Endodermal cell (in vitro differentiated cells): ENCODE measurements around the gene HRH2. TPM values are rescaled to one million over a fixed set of nuclear protein-coding genes. Genes with fewer than 3 reads are reported as not detected.

ENCODE experiments used
- DNase-seq: peaks from one replicate; pipeline ENCODE4 v3.0.0-alpha.2; 2017
- H3K27ac ChIP-seq: 2 replicates; pipeline ENCODE4 v1.5.1; 2013; ENCODE audit warnings: mild to moderate bottlenecking, low read depth, low read length, moderate library complexity
- H3K27me3 ChIP-seq: 2 replicates; pipeline ENCODE4 v1.6.1; 2013; ENCODE audit warnings: mild to moderate bottlenecking, low read length, moderate library complexity; ENCODE audit not compliant: insufficient read depth, control insufficient read depth, poor library complexity, severe bottlenecking
- H3K36me3 ChIP-seq: 2 replicates; pipeline ENCODE4 v1.7.0; 2013; ENCODE audit warnings: mild to moderate bottlenecking, low read length, moderate library complexity; ENCODE audit not compliant: control insufficient read depth, insufficient read depth
- H3K4me1 ChIP-seq: one replicate; pipeline ENCODE4 v1.7.0; 2013; ENCODE audit warnings: low read length; ENCODE audit not compliant: control insufficient read depth, insufficient read depth
- H3K4me3 ChIP-seq: 2 replicates; pipeline ENCODE4 v1.5.1; 2013; ENCODE audit warnings: mild to moderate bottlenecking, low read length, moderate library complexity
- H3K9ac ChIP-seq: 2 replicates; pipeline ENCODE4 v1.6.1; 2013; ENCODE audit warnings: mild to moderate bottlenecking, low read length, moderate library complexity; ENCODE audit not compliant: poor library complexity, severe bottlenecking; ENCODE audit errors: extremely low read depth
- H3K9me3 ChIP-seq: 2 replicates; pipeline ENCODE4 v1.6.1; 2013; ENCODE audit warnings: mild to moderate bottlenecking, low read length, moderate library complexity; ENCODE audit not compliant: control insufficient read depth
- H3K27ac Mint-ChIP-seq: 2 replicates; pipeline ENCODE4 v1.8.0; 2020; ENCODE audit warnings: mixed read lengths
- H3K27me3 Mint-ChIP-seq: 2 replicates; pipeline ENCODE4 v1.8.0; 2021; ENCODE audit warnings: mild to moderate bottlenecking, mixed read lengths; ENCODE audit not compliant: insufficient read depth
- H3K36me3 Mint-ChIP-seq: 2 replicates; pipeline ENCODE4 v1.8.0; 2020; ENCODE audit warnings: low read depth, mixed read lengths
- H3K4me1 Mint-ChIP-seq: 2 replicates; pipeline ENCODE4 v1.8.0; 2020; ENCODE audit warnings: mixed read lengths
- H3K4me3 Mint-ChIP-seq: 2 replicates; pipeline ENCODE4 v1.8.0; 2020; ENCODE audit warnings: mild to moderate bottlenecking, moderate library complexity, mixed read lengths
- H3K9me3 Mint-ChIP-seq: 2 replicates; pipeline ENCODE4 v1.8.0; 2020; ENCODE audit warnings: mild to moderate bottlenecking, mixed read lengths
- CTCF ChIP-seq: fragments of 200-600 bp; sonication (generic); conservative IDR thresholded peaks from 2 replicates; pipeline ENCODE4 v1.5.0; 2021; ENCODE audit warnings: antibody characterized with exemption, mild to moderate bottlenecking
- WGBS, 2 experiments: methylation state at CpG; one replicate each; pipeline versions ENCODE4 v1.1.5 to v1.1.7; 2013; ENCODE audit warnings: missing lambda C conversion rate in 2 of 2, mixed read lengths in 1 of 2; ENCODE audit not compliant: insufficient coverage in 1 of 2, insufficient read length in 1 of 2; 5-methylcytosine and 5-hydroxymethylcytosine counted together
- total RNA-seq, 2 donors: library from RNA; stranded (reverse); fragmentation: NEBNext Ultra II Directional in 1 of 2; extraction: Animal tissue kit (Norgen Biotek cat#: 25700) in 1 of 2; gene quantifications; 2 replicates in 1 of 2; 3 replicates in 1 of 2; pipeline ENCODE4 v1.2.1, GENCODE V29; 2021

The HRH2 gene
- total RNA-seq, 2 donors from 2014 or later = 2.1 to 3.3 TPM

GRCh38 chr5:175680463-175680862 lies 22.6 kb downstream of the HRH2 start:
- WGBS, 2 experiments = 87 to 94% methylated on average over 7 of the region's 7 CpGs
- Mint-ChIP-seq H3K36me3 (peaks cover 4% of the 10 kb centered on the region), H3K27me3 (peaks cover 15% of the 10 kb centered on the region), H3K4me1 (no peaks in the 10 kb centered on the region), H3K4me3 (no peak overlapping the region), H3K9me3 (no peaks in the 10 kb centered on the region), H3K27ac (no peak overlapping the region)
- no peaks in the 10 kb centered on the region for H3K36me3 ChIP-seq
- no peak for TF ChIP-seq CTCF
- no peak overlapping the region for H3K9ac ChIP-seq
- H3K27ac ChIP-seq = no peak overlapping the region
- H3K9me3 ChIP-seq = no peaks in the 10 kb centered on the region
- DNase-seq = no peak
- no peak overlapping the region for H3K4me3 ChIP-seq
- H3K27me3 ChIP-seq = no peaks in the 10 kb centered on the region
- H3K4me1 ChIP-seq = no peaks in the 10 kb centered on the region

GRCh38 chr5:175681045-175681967 lies 23.4 kb downstream of the HRH2 start:
- Mint-ChIP-seq H3K27ac (no peak overlapping the region), H3K27me3 (peaks cover 15% of the 10 kb centered on the region), H3K4me1 (no peaks in the 10 kb centered on the region), H3K9me3 (no peaks in the 10 kb centered on the region), H3K4me3 (no peak overlapping the region), H3K36me3 (peaks cover 4% of the 10 kb centered on the region)
- H3K4me3 ChIP-seq = no peak overlapping the region
- H3K4me1 ChIP-seq = no peaks in the 10 kb centered on the region
- no peaks in the 10 kb centered on the region for H3K27me3 ChIP-seq
- WGBS, 2 experiments = 93 to 97% methylated on average over 17 to 21 of the region's 21 CpGs
- no peak for DNase-seq
- H3K36me3 ChIP-seq = no peaks in the 10 kb centered on the region
- H3K9ac ChIP-seq = no peak overlapping the region
- no peaks in the 10 kb centered on the region for H3K9me3 ChIP-seq
- H3K27ac ChIP-seq = no peak overlapping the region
- TF ChIP-seq CTCF = no peak

- no peaks in the 10 kb centered on the region for H3K9me3 ChIP-seq
- Mint-ChIP-seq H3K27me3 (peaks cover 15% of the 10 kb centered on the region), H3K4me1 (no peaks in the 10 kb centered on the region), H3K36me3 (peaks cover 4% of the 10 kb centered on the region), H3K27ac (no peak overlapping the region), H3K9me3 (no peaks in the 10 kb centered on the region), H3K4me3 (no peak overlapping the region)
- no peaks in the 10 kb centered on the region for H3K4me1 ChIP-seq
- H3K9ac ChIP-seq = no peak overlapping the region
- no peak for TF ChIP-seq CTCF
- no peak for DNase-seq
- no peaks in the 10 kb centered on the region for H3K36me3 ChIP-seq
- H3K27ac ChIP-seq = no peak overlapping the region
- WGBS, 2 experiments = 93 to 95% methylated on average over 12 of the region's 12 CpGs
- no peaks in the 10 kb centered on the region for H3K27me3 ChIP-seq
- no peak overlapping the region for H3K4me3 ChIP-seq
These were observed 24.1 kb downstream of the HRH2 start for GRCh38 chr5:175681968-175682340.
